Tibial nerve (tissue), 4 donors: ENCODE data around the gene UGT1A4. TPM values are rescaled to one million over a fixed set of nuclear protein-coding genes. Genes with fewer than 3 reads are reported as not detected.

Experiments used
- DNase-seq, 2 donors: peaks; one replicate each; pipeline ENCODE4 v3.0.0-alpha.2; 2019; ENCODE audit warnings: low spot score in 2 of 2
- H3K27ac ChIP-seq, 4 donors: fragments of 200-600 bp; sonication (generic) in 3 of 4; one replicate each; pipeline ENCODE4 v1.5.1; 2017 to 2019; ENCODE audit warnings: mild to moderate bottlenecking in 1 of 4
- H3K27me3 ChIP-seq, 2 donors: fragments of 200-600 bp; sonication (generic) in 1 of 2; one replicate each; pipeline versions ENCODE4 v1.5.1 to v1.6.0; 2017 to 2019
- H3K36me3 ChIP-seq, 3 donors: fragments of 200-600 bp; sonication (generic); one replicate each; pipeline ENCODE4 v1.5.1; 2018 to 2019
- H3K4me1 ChIP-seq, 4 donors: fragments of 200-600 bp; sonication (generic) in 3 of 4; one replicate each; pipeline ENCODE4 v1.5.1; 2017 to 2019
- H3K4me3 ChIP-seq, 4 donors: fragments of 200-600 bp; sonication (generic) in 3 of 4; one replicate each; pipeline ENCODE4 v1.5.1; 2017 to 2019; ENCODE audit warnings: mild to moderate bottlenecking in 1 of 4, moderate library complexity in 1 of 4
- H3K9me3 ChIP-seq, 4 donors: fragments of 200-600 bp; sonication (generic) in 3 of 4; one replicate each; pipeline ENCODE4 v1.5.1; 2017 to 2019
- EP300 ChIP-seq, 2 donors: sonication (generic); formaldehyde crosslinking; IDR thresholded peaks; one replicate each; pipeline ENCODE4 v1.6.1; 2017; ENCODE audit warnings: antibody characterized with exemption in 2 of 2, mild to moderate bottlenecking in 1 of 2
- POLR2A ChIP-seq, 2 donors: fragments of 450-650 bp; IDR thresholded peaks; one replicate each; pipeline ENCODE4 v1.6.1; 2017; ENCODE audit warnings: antibody characterized with exemption in 2 of 2, mild to moderate bottlenecking in 2 of 2, moderate library complexity in 2 of 2
- WGBS, 2 donors: methylation state at CpG; one replicate each; pipeline ENCODE4 v1.1.5; 2018; 5-methylcytosine and 5-hydroxymethylcytosine counted together
- total RNA-seq, 4 donors: library from RNA; depleted of rRNA; stranded (reverse); fragments of >200 nt; gene quantifications; one replicate each; pipeline ENCODE4 v1.1.0, GENCODE V29; 2016
- TF ChIP-seq, protein P1 (sequence below), 5 experiments: fragments of 200-600 bp in 3 of 5; fragments of 450-650 bp in 2 of 5; sonication (generic) in 3 of 5; IDR thresholded peaks; one replicate each; pipeline ENCODE4 v1.5.1; 2016 to 2019; ENCODE audit warnings: antibody characterized with exemption in 5 of 5, mild to moderate bottlenecking in 3 of 5, moderate library complexity in 2 of 5

UGT1A4 gene
- total RNA-seq, 4 donors from 2014 or later, result not detected

GRCh38 chr2:233813236-233814055 lies 94.9 kb downstream of the UGT1A4 start:
- DNase-seq, result no peak
- no peak overlapping the region for H3K4me3 ChIP-seq
- WGBS, 2 donors, result 76 to 80% methylated on average over 3 of the region's 3 CpGs

DNA sequence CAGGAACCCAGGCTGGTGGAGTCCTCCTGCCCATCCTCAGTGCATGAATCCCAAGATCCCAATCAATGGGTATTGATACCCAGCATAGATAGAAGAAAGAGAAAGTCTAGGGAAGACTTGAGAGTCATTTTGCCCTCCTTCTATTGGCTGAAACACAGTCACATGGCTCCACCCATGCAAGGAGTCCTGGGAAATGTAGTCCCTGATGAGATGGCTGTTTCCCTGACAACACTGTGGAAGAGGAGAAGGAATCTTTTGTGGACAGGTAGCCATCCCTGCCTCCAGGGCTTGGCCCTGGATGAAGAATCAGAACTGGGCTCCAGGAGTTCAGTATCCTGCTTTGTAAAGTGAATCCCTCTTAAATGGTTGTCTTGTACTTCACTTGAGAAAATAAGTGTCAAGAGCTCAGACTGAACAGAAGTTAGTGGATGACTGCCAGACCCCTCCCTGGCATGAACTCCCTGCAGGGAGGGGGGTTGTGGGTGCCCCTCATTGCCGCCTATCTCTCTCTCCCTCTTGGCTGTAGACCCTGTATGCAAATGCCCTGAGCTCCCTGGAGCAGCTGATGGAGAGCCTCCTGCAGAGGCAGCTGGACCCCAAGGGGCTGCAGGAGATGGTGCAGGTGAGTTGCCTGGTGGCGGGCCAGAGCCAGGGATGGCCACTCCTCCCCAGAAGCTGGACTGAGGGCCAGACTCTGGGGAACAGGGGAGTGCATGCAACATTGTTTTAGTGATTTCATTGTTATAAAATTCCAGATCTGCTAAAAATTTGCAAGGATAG lies 95.7 kb downstream of the UGT1A4 start:
- 75 to 78% methylated on average over 1 to 2 of the region's 2 CpGs for WGBS, 2 donors
- no peak for DNase-seq

More at GRCh38 chr2:233813236-233814055, 94.9 kb downstream of the UGT1A4 start:
- no peaks in the 10 kb centered on the region for H3K36me3 ChIP-seq
- H3K9me3 ChIP-seq, result no peaks in the 10 kb centered on the region
- no peaks in the 10 kb centered on the region for H3K27me3 ChIP-seq
- TF ChIP-seq EP300 (IDR thresholded peaks at IDR 0.05), result no peak
- TF ChIP-seq, protein P1, sequence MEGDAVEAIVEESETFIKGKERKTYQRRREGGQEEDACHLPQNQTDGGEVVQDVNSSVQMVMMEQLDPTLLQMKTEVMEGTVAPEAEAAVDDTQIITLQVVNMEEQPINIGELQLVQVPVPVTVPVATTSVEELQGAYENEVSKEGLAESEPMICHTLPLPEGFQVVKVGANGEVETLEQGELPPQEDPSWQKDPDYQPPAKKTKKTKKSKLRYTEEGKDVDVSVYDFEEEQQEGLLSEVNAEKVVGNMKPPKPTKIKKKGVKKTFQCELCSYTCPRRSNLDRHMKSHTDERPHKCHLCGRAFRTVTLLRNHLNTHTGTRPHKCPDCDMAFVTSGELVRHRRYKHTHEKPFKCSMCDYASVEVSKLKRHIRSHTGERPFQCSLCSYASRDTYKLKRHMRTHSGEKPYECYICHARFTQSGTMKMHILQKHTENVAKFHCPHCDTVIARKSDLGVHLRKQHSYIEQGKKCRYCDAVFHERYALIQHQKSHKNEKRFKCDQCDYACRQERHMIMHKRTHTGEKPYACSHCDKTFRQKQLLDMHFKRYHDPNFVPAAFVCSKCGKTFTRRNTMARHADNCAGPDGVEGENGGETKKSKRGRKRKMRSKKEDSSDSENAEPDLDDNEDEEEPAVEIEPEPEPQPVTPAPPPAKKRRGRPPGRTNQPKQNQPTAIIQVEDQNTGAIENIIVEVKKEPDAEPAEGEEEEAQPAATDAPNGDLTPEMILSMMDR (IDR thresholded peaks at IDR 0.05), result no peak
- no peak for TF ChIP-seq POLR2A (IDR thresholded peaks at IDR 0.05)
- H3K27ac ChIP-seq, result no peak overlapping the region
- no peaks in the 10 kb centered on the region for H3K4me1 ChIP-seq

GRCh38 chr2:233815861-233816260 lies 97.3 kb downstream of the UGT1A4 start:
- H3K4me3 ChIP-seq, result no peak overlapping the region
- WGBS, 2 donors, result 60 to 69% methylated on average over 6 of the region's 6 CpGs
- no peaks in the 10 kb centered on the region for H3K4me1 ChIP-seq
- no peak for DNase-seq
- no peaks in the 10 kb centered on the region for H3K36me3 ChIP-seq
- no peaks in the 10 kb centered on the region for H3K27me3 ChIP-seq
- no peak overlapping the region for H3K27ac ChIP-seq
- no peaks in the 10 kb centered on the region for H3K9me3 ChIP-seq
- TF ChIP-seq EP300 (IDR thresholded peaks at IDR 0.05), result no peak
- TF ChIP-seq POLR2A (IDR thresholded peaks at IDR 0.05), result no peak
- TF ChIP-seq, protein P1 (IDR thresholded peaks at IDR 0.05), result no peak

More for the DNA sequence above, 95.7 kb downstream of the UGT1A4 start:
- Histone ChIP-seq H3K27me3 (no peaks in the 10 kb centered on the region), H3K9me3 (no peaks in the 10 kb centered on the region), H3K36me3 (no peaks in the 10 kb centered on the region), H3K27ac (no peak overlapping the region), H3K4me1 (no peaks in the 10 kb centered on the region), H3K4me3 (no peak overlapping the region)
- TF ChIP-seq EP300 (IDR thresholded peaks at IDR 0.05) (no peak), POLR2A (IDR thresholded peaks at IDR 0.05) (no peak)
- TF ChIP-seq, protein P1 (IDR thresholded peaks at IDR 0.05), result no peak

DNA sequence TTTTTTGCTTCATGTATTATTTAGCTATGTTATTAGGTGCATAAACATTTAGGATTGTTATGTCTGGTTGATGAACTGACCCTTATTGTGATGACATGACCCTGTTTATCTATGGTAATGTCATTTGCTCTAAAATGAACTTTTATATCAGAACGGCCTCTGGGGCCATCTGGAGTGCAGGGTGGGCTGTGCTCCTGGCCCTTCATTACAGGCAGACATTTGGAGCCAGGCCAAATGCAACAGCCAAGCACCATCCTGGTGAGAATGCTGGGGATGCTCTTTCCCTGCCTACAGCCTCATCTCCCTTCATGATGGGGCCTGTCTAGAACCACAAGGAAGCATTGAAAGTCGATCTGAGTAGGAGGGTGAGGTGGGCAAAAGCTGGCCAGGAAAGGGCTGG lies 97.8 kb downstream of the UGT1A4 start:
- Histone ChIP-seq H3K4me1 (no peaks in the 10 kb centered on the region), H3K27me3 (no peaks in the 10 kb centered on the region), H3K36me3 (no peaks in the 10 kb centered on the region), H3K27ac (no peak overlapping the region), H3K4me3 (no peak overlapping the region), H3K9me3 (no peaks in the 10 kb centered on the region)
- DNase-seq, result no peak
- TF ChIP-seq EP300 (IDR thresholded peaks at IDR 0.05), result no peak
- no peak for TF ChIP-seq POLR2A (IDR thresholded peaks at IDR 0.05)
- TF ChIP-seq, protein P1 (IDR thresholded peaks at IDR 0.05), result no peak
- WGBS, 2 donors, result 26 to 37% methylated on average over 2 of the region's 2 CpGs

GRCh38 chr2:233816771-233817170 lies 98.2 kb downstream of the UGT1A4 start:
- Histone ChIP-seq H3K27ac (no peak overlapping the region), H3K36me3 (no peaks in the 10 kb centered on the region), H3K4me1 (no peaks in the 10 kb centered on the region), H3K27me3 (no peaks in the 10 kb centered on the region), H3K4me3 (no peak overlapping the region), H3K9me3 (no peaks in the 10 kb centered on the region)
- 52 to 63% methylated on average over 4 of the region's 4 CpGs for WGBS, 2 donors
- TF ChIP-seq POLR2A (IDR thresholded peaks at IDR 0.05) (no peak), EP300 (IDR thresholded peaks at IDR 0.05) (no peak)
- TF ChIP-seq, protein P1 (IDR thresholded peaks at IDR 0.05), result no peak
- DNase-seq, result no peak
